K562 (cell line): ENCODE data around the gene SMU1. TPM values are rescaled to one million over a fixed set of nuclear protein-coding genes. Genes with fewer than 3 reads are reported as not detected.

Experiments
- ATAC-seq: fragments of 200-7000 bp; cut with Tn5 transposase; 3 replicates; pipeline ENCODE4 v1.9.1; 2020; ENCODE audit warnings: moderate library complexity
- BruUV-seq: library from RNA; stranded (reverse); fragments of 400-500 nt; replicated peaks from 2 replicates; lab custom pipeline; 2021; lab: Mats Ljungman, UMichigan
- CTCF ChIA-PET: fragments of 300-600 bp; formaldehyde crosslinking; extraction: SDS; loops from one replicate; lab custom pipeline; 2021; ENCODE audit warnings: low intra/inter-chr PET ratio; lab: Yijun Ruan, JAX
- POLR2A ChIA-PET: fragments of 300-600, 350-650 bp; sonication (Branson Sonifier 250); formaldehyde crosslinking; extraction: SDS; loops from one replicate; lab custom pipeline; 2021; ENCODE audit warnings: antibody characterized with exemption, inconsistent platforms; lab: Yijun Ruan, JAX
- DNase-seq, 4 experiments: peaks; one replicate each; pipeline versions ENCODE4 v3.0.0 to v3.0.0-alpha.2; 2011 to 2018; ENCODE audit warnings: low spot score in 3 of 4, mixed read lengths in 3 of 4; ENCODE audit errors: extremely low read depth in 1 of 4
- FAIRE-seq: peaks from 2 replicates; lab custom pipeline; 2011; peaks lifted over from hg19 to GRCh38; lab: Jason Lieb, UNC
- H2AFZ ChIP-seq: 2 replicates; pipeline ENCODE4 v1.6.0; 2011; ENCODE audit warnings: low read depth, low read length, control low read depth, inconsistent platforms
- H3K27ac ChIP-seq: fragments of 200-600 bp; 3 replicates; pipeline ENCODE4 v1.8.0; 2011; ENCODE audit warnings: low read depth, mild to moderate bottlenecking, control low read depth, inconsistent platforms, low read length, moderate library complexity, mixed read lengths; ENCODE audit errors: extremely low read depth
- H3K27me3 ChIP-seq, 2 experiments: fragments of 300-600 bp in 1 of 2; 2 replicates in 1 of 2; 3 replicates in 1 of 2; pipeline versions ENCODE4 v1.6.0 to v1.8.0; 2011; ENCODE audit warnings: inconsistent platforms in 2 of 2, low read length in 2 of 2, mild to moderate bottlenecking in 1 of 2, mixed read lengths in 1 of 2, moderate library complexity in 1 of 2; ENCODE audit not compliant: control insufficient read depth in 2 of 2, insufficient read depth in 2 of 2
- H3K36me3 ChIP-seq: fragments of 300-600 bp; 3 replicates; pipeline ENCODE4 v1.8.0; 2011; ENCODE audit warnings: mild to moderate bottlenecking, low read length, inconsistent platforms; ENCODE audit not compliant: control insufficient read depth, insufficient read depth
- H3K4me1 ChIP-seq, 2 experiments: fragments of 200-600 bp in 1 of 2; replicated peaks in 1 of 2; 2 replicates in 1 of 2; 3 replicates in 1 of 2; pipeline versions ENCODE4 v1.5.1 to v1.8.0; 2011; ENCODE audit warnings: inconsistent platforms in 2 of 2, low read length in 2 of 2, mild to moderate bottlenecking in 1 of 2, mixed read lengths in 1 of 2, moderate library complexity in 1 of 2; ENCODE audit not compliant: control insufficient read depth in 2 of 2, insufficient read depth in 2 of 2
- H3K4me2 ChIP-seq: 2 replicates; pipeline ENCODE4 v1.6.1; 2011; ENCODE audit warnings: low read length, control low read depth, inconsistent platforms, mixed read lengths; ENCODE audit not compliant: insufficient read depth
- H3K4me3 ChIP-seq: fragments of 200-600 bp; sonication (generic), shearing (Covaris generic); 2 replicates; pipeline ENCODE4 v1.5.1; 2016; ENCODE audit warnings: control low read depth, inconsistent platforms
- H3K79me2 ChIP-seq: fragments of 200-600 bp; 3 replicates; pipeline ENCODE4 v1.8.0; 2011; ENCODE audit warnings: low read length, inconsistent platforms; ENCODE audit not compliant: control insufficient read depth, insufficient read depth
- H3K9ac ChIP-seq, 2 experiments: 2 replicates each; pipeline versions ENCODE4 v1.6.0 to v1.6.1; 2011; ENCODE audit warnings: low read depth in 2 of 2, low read length in 2 of 2, control low read depth in 1 of 2, inconsistent platforms in 1 of 2, mild to moderate bottlenecking in 1 of 2, mixed read lengths in 1 of 2; ENCODE audit not compliant: insufficient read depth in 1 of 2
- H3K9me1 ChIP-seq: one replicate; pipeline ENCODE4 v1.6.0; 2011; ENCODE audit warnings: inconsistent platforms, mild to moderate bottlenecking, low read length, moderate library complexity; ENCODE audit not compliant: control insufficient read depth, insufficient read depth
- H3K9me3 ChIP-seq: replicated peaks from 2 replicates; pipeline ENCODE4 v1.5.1; 2011; ENCODE audit warnings: low read depth, low read length, inconsistent platforms; ENCODE audit not compliant: control insufficient read depth, insufficient read depth
- H4K20me1 ChIP-seq: replicated peaks from 2 replicates; pipeline ENCODE4 v1.6.1; 2011; ENCODE audit warnings: low read length, inconsistent platforms, mixed read lengths; ENCODE audit not compliant: control insufficient read depth, insufficient read depth
- ARID1B ChIP-seq: fragments of 450-650 bp; IDR thresholded peaks from 2 replicates; pipeline ENCODE4 v1.6.1; 2016; ENCODE audit warnings: antibody characterized with exemption, mild to moderate bottlenecking, inconsistent platforms
- ATF6 ChIP-seq: sonication (generic); formaldehyde crosslinking; IDR thresholded peaks from 2 replicates; pipeline ENCODE4 v1.4.0; 2020; ENCODE audit warnings: mild to moderate bottlenecking, missing genetic modification reagents
- ATF7 ChIP-seq: fragments of 450-650 bp; IDR thresholded peaks from 2 replicates; pipeline ENCODE4 v1.7.1; 2014; ENCODE audit warnings: mild to moderate bottlenecking, moderate library complexity
- BACH1 ChIP-seq: fragments of 200-800 bp; sonication (Bioruptor generic); IDR thresholded peaks from 2 replicates; pipeline ENCODE4 v1.6.1; 2016; ENCODE audit warnings: missing genetic modification characterization, missing compliant biosample characterization
- KDM1A ChIP-seq, 2 experiments: fragments of 450-650 bp; IDR thresholded peaks; 2 replicates each; pipeline ENCODE4 v1.6.1; 2016; ENCODE audit warnings: mild to moderate bottlenecking in 2 of 2
- MTA2 ChIP-seq: fragments of 450-650 bp; IDR thresholded peaks from 2 replicates; pipeline ENCODE4 v1.6.1; 2016; ENCODE audit warnings: low read depth
- MYC ChIP-seq, 2 experiments: fragments of 250-450 bp in 1 of 2; sonication (Bioruptor Pico) in 1 of 2; IDR thresholded peaks; 2 replicates each; pipeline versions ENCODE4 v1.5.1 to v1.6.1; 2012 to 2021; ENCODE audit warnings: low read depth in 2 of 2, borderline replicate concordance in 1 of 2, improper control_type of control experiment in 1 of 2, low read length in 1 of 2, mild to moderate bottlenecking in 1 of 2, moderate library complexity in 1 of 2
- PTBP1 ChIP-seq: fragments of 200-400 bp; formaldehyde crosslinking; IDR thresholded peaks from 2 replicates; pipeline ENCODE4 v1.6.1; 2017; ENCODE audit warnings: low read depth, low read length
- TEAD4 ChIP-seq, 2 experiments: sonication (generic) in 1 of 2; formaldehyde crosslinking in 1 of 2; IDR thresholded peaks; 2 replicates each; pipeline versions ENCODE4 v1.6.1 to v1.8.0; 2012 to 2022; ENCODE audit warnings: borderline replicate concordance in 1 of 2, inconsistent platforms in 1 of 2, low read length in 1 of 2, mild to moderate bottlenecking in 1 of 2, missing genetic modification reagents in 1 of 2
- ZNF239 ChIP-seq: fragments of 250-450 bp; sonication (Bioruptor Pico); IDR thresholded peaks from 2 replicates; pipeline ENCODE4 v1.4.0; 2020; ENCODE audit warnings: mild to moderate bottlenecking
- WGBS: fragments of 100-300 bp; shearing (Covaris generic); methylation state at CpG from one replicate; pipeline ENCODE4 v1.1.6; 2016; ENCODE audit warnings: low coverage, mixed read lengths; ENCODE audit not compliant: insufficient coverage; ENCODE audit errors: missing lambda C conversion rate; 5-methylcytosine and 5-hydroxymethylcytosine counted together
- in situ Hi-C: fragments of 300-500 bp; cut with MboI; formaldehyde crosslinking; loops from 4 replicates; pipeline ENCODE4 v1.15.0; 2018; ENCODE audit warnings: inconsistent platforms, mixed read lengths
- intact Hi-C: fragments of 100-400 bp; cut with micrococcal nuclease; formaldehyde crosslinking; loops from 2 replicates; pipeline ENCODE4 v1.14.2; 2022
- polyA plus RNA-seq, 8 experiments: library from polyadenylated mRNA; depleted of rRNA in 4 of 8; stranded (reverse) in 5 of 8; unstranded in 3 of 8; fragments of >200 nt; fragmentation: Nextera tagmentation in 2 of 8; fragmentation: Illumina TruSeq in 1 of 8; extraction: Ambion mirVana in 2 of 8; extraction: Trizol in 1 of 8; gene quantifications; 2 replicates each; pipeline versions ENCODE4 v1.2.1 to v1.2.3, GENCODE V29; 2011 to 2014; ENCODE audit warnings: inconsistent platforms in 1 of 8, missing spikeins in 1 of 8
- total RNA-seq, 7 experiments: library from RNA; depleted of rRNA in 6 of 7; stranded (reverse); fragments of >200 nt in 6 of 7; fragmentation: Illumina TruSeq in 2 of 7; extraction: Trizol in 2 of 7; gene quantifications; 2 replicates each; pipeline versions ENCODE4 v1.2.1 to v1.2.3, GENCODE V29; 2011 to 2021; ENCODE audit warnings: low replicate concordance in 1 of 7
- TF ChIP-seq, protein P1 (sequence below): sonication (generic); formaldehyde crosslinking; IDR thresholded peaks from 2 replicates; pipeline ENCODE4 v1.8.1; 2023; ENCODE audit warnings: mild to moderate bottlenecking, missing genetic modification reagents
- TF ChIP-seq, protein P2 (sequence below): sonication (generic); formaldehyde crosslinking; IDR thresholded peaks from 2 replicates; pipeline ENCODE4 v1.8.0; 2023; ENCODE audit warnings: missing genetic modification reagents, mild to moderate bottlenecking, borderline replicate concordance

SMU1 gene
- total and polyA plus RNA-seq, 9 of the 15 experiments (the other 6 are each of a cell fraction or from before 2014, with no cell fraction given) = 13.2 to 33.4 (median 20.7) TPM

- ATAC-seq (peak; percentile 93), DNase-seq (peak; percentile 27 to 65 (median 36)), FAIRE-seq (peak; percentile 74)
- 0% methylated on average over 6 of the region's 6 CpGs for WGBS
- H3K4me3 ChIP-seq = no peak overlapping the region
- H3K79me2 ChIP-seq = peaks cover 50% of the 10 kb centered on the region
- CTCF ChIA-PET = no interaction called here
- BruUV-seq = no TSS peak
- peak overlapping the region; percentile 21; the same call in 1 of the 2 replicates for H3K4me2 ChIP-seq
- H3K9me3 ChIP-seq = no peaks in the 10 kb centered on the region
- no peak overlapping the region for H2AFZ ChIP-seq
- in situ Hi-C loops (no loop called here), intact Hi-C loops (loop anchor here (2.0 to 10.0 kb wide), 2 partner anchors 33 to 233 kb away; partner anchors contain the start of gene DNAJA1)
- H3K9ac ChIP-seq = no peak overlapping the region
- no peaks in the 10 kb centered on the region for H3K27me3 ChIP-seq
- peaks cover 67% of the 10 kb centered on the region for H3K36me3 ChIP-seq
- peaks cover 7% of the 10 kb centered on the region; the same call in 1 of the 2 replicates for H4K20me1 ChIP-seq
- H3K27ac ChIP-seq = peak overlapping the region; percentile 34; the same call in 2 of the 3 replicates
- POLR2A ChIA-PET = interaction anchor here (0.6 to 2.9 kb wide), 5 partner anchors 10 to 1024 kb away, joined by 3 to 7 read pairs (median 4); partner anchors contain the start of genes APTX and DNAJA1
- peaks cover 14 to 22% of the 10 kb centered on the region in 2 experiments; a peak in 4 of 5 replicates for H3K4me1 ChIP-seq
- no peaks in the 10 kb centered on the region for H3K9me1 ChIP-seq
- TF ChIP-seq MTA2 (no peak), TEAD4 (IDR thresholded peaks at IDR 0.05; ENCODE audit: low read length) (no peak), TEAD4 (CRISPR knock-in tag; IDR thresholded peaks at IDR 0.05; ENCODE audit: borderline replicate concordance) (no peak), KDM1A (IDR thresholded peaks at IDR 0.05) (peak in 1 of 2 experiments; percentile 9; a peak in 1 of 4 replicates), BACH1 (tag) (no peak), ATF6 (CRISPR knock-in tag) (no peak), ATF7 (peak; percentile 78), MYC (IDR thresholded peaks at IDR 0.05; ENCODE audit: low read depth, low read length) (peak; percentile 34), MYC (CRISPR knock-in tag; IDR thresholded peaks at IDR 0.05; ENCODE audit: borderline replicate concordance, low read depth) (no peak), PTBP1 (no peak), ARID1B (peak; percentile 19; the same call in 1 of the 2 replicates), ZNF239 (no peak)
- TF ChIP-seq, protein P1, sequence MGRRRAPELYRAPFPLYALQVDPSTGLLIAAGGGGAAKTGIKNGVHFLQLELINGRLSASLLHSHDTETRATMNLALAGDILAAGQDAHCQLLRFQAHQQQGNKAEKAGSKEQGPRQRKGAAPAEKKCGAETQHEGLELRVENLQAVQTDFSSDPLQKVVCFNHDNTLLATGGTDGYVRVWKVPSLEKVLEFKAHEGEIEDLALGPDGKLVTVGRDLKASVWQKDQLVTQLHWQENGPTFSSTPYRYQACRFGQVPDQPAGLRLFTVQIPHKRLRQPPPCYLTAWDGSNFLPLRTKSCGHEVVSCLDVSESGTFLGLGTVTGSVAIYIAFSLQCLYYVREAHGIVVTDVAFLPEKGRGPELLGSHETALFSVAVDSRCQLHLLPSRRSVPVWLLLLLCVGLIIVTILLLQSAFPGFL = no peak
- TF ChIP-seq, protein P2, sequence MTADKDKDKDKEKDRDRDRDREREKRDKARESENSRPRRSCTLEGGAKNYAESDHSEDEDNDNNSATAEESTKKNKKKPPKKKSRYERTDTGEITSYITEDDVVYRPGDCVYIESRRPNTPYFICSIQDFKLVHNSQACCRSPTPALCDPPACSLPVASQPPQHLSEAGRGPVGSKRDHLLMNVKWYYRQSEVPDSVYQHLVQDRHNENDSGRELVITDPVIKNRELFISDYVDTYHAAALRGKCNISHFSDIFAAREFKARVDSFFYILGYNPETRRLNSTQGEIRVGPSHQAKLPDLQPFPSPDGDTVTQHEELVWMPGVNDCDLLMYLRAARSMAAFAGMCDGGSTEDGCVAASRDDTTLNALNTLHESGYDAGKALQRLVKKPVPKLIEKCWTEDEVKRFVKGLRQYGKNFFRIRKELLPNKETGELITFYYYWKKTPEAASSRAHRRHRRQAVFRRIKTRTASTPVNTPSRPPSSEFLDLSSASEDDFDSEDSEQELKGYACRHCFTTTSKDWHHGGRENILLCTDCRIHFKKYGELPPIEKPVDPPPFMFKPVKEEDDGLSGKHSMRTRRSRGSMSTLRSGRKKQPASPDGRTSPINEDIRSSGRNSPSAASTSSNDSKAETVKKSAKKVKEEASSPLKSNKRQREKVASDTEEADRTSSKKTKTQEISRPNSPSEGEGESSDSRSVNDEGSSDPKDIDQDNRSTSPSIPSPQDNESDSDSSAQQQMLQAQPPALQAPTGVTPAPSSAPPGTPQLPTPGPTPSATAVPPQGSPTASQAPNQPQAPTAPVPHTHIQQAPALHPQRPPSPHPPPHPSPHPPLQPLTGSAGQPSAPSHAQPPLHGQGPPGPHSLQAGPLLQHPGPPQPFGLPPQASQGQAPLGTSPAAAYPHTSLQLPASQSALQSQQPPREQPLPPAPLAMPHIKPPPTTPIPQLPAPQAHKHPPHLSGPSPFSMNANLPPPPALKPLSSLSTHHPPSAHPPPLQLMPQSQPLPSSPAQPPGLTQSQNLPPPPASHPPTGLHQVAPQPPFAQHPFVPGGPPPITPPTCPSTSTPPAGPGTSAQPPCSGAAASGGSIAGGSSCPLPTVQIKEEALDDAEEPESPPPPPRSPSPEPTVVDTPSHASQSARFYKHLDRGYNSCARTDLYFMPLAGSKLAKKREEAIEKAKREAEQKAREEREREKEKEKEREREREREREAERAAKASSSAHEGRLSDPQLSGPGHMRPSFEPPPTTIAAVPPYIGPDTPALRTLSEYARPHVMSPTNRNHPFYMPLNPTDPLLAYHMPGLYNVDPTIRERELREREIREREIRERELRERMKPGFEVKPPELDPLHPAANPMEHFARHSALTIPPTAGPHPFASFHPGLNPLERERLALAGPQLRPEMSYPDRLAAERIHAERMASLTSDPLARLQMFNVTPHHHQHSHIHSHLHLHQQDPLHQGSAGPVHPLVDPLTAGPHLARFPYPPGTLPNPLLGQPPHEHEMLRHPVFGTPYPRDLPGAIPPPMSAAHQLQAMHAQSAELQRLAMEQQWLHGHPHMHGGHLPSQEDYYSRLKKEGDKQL (CRISPR knock-in tag) = no peak
Measured at GRCh38 chr9:32991897-32992594, 84.4 kb downstream of the SMU1 start.
